Measurements from ENCODE around the gene SESN1. TPM values are rescaled to one million over a fixed set of nuclear protein-coding genes. Genes with fewer than 3 reads are reported as not detected.

SESN1 gene
- total RNA-seq, 4 donors from 2014 or later = 50.8 to 80.5 (median 78.0) TPM

- no peak overlapping the region for H3K4me3 ChIP-seq
- H3K4me1 ChIP-seq = peaks cover 6 to 53% (median 23%) of the 10 kb centered on the region in 3 donors
- no peaks in the 10 kb centered on the region for H3K27me3 ChIP-seq
- no peak for ATAC-seq
- no peaks in the 10 kb centered on the region for H3K9me3 ChIP-seq
- 81 to 83% methylated on average over 3 of the region's 3 CpGs for WGBS, 2 donors (ENCODE audit: low coverage in 1 of 2)
- TF ChIP-seq EP300 (IDR thresholded peaks at IDR 0.05) = no peak
- TF ChIP-seq, protein P1, sequence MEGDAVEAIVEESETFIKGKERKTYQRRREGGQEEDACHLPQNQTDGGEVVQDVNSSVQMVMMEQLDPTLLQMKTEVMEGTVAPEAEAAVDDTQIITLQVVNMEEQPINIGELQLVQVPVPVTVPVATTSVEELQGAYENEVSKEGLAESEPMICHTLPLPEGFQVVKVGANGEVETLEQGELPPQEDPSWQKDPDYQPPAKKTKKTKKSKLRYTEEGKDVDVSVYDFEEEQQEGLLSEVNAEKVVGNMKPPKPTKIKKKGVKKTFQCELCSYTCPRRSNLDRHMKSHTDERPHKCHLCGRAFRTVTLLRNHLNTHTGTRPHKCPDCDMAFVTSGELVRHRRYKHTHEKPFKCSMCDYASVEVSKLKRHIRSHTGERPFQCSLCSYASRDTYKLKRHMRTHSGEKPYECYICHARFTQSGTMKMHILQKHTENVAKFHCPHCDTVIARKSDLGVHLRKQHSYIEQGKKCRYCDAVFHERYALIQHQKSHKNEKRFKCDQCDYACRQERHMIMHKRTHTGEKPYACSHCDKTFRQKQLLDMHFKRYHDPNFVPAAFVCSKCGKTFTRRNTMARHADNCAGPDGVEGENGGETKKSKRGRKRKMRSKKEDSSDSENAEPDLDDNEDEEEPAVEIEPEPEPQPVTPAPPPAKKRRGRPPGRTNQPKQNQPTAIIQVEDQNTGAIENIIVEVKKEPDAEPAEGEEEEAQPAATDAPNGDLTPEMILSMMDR (IDR thresholded peaks at IDR 0.05) = no peak
- TF ChIP-seq POLR2AphosphoS5 (IDR thresholded peaks at IDR 0.05) = no peak
- no peak overlapping the region for H3K27ac ChIP-seq
- H3K36me3 ChIP-seq = peaks cover 0 to 76% of the 10 kb centered on the region in 2 donors
Measured at GRCh38 chr6:108998485-108998884, 96.2 kb downstream of the SESN1 start.

DNA sequence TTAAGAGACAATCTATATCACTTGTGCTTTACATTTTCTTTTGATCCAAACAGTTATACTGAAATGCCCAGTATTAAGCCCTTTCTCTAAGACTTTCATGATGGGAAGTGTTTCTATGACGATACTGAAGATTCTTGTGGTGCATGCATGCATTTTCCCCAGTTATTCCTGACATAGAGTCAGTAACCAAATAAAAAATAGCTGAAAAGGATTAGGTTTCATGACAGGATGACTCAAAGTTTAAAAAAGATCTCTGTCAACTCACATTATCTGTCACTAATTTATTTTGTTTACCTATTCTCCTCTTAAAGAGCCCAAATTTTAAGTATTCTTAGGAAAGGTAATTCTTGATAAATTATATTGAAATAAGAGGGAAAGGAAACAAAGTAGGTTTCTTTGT, 98.4 kb downstream of the SESN1 start:
- H3K27me3 ChIP-seq = no peaks in the 10 kb centered on the region
- no peak overlapping the region for H3K4me3 ChIP-seq
- peaks cover 3 to 31% (median 8%) of the 10 kb centered on the region in 3 donors for H3K4me1 ChIP-seq
- TF ChIP-seq EP300 (IDR thresholded peaks at IDR 0.05) (no peak), POLR2A (IDR thresholded peaks at IDR 0.05) (no peak), POLR2AphosphoS5 (IDR thresholded peaks at IDR 0.05) (no peak)
- TF ChIP-seq, protein P1 (IDR thresholded peaks at IDR 0.05) = no peak
- peaks cover 3 to 97% of the 10 kb centered on the region in 2 donors for H3K36me3 ChIP-seq
- ATAC-seq = no peak
- no peak overlapping the region for H3K27ac ChIP-seq
- no peaks in the 10 kb centered on the region for H3K9me3 ChIP-seq
- WGBS, 2 donors (ENCODE audit: low coverage in 1 of 2) = 94 to 100% methylated on average over 1 of the region's 1 CpG

- Histone ChIP-seq H3K4me1 (peaks cover 0 to 22% (median 4%) of the 10 kb centered on the region in 3 donors), H3K36me3 (peaks cover 5 to 97% of the 10 kb centered on the region in 2 donors), H3K4me3 (no peak overlapping the region), H3K27ac (no peak overlapping the region), H3K27me3 (no peaks in the 10 kb centered on the region), H3K9me3 (no peaks in the 10 kb centered on the region)
- no peak for TF ChIP-seq POLR2AphosphoS5 (IDR thresholded peaks at IDR 0.05)
- TF ChIP-seq EP300 (IDR thresholded peaks at IDR 0.05) = no peak
- no peak for TF ChIP-seq POLR2A (IDR thresholded peaks at IDR 0.05)
- TF ChIP-seq, protein P1 (IDR thresholded peaks at IDR 0.05) = no peak
- no peak for ATAC-seq
Measured at GRCh38 chr6:108995296-108995695, 99.3 kb downstream of the SESN1 start.

DNA sequence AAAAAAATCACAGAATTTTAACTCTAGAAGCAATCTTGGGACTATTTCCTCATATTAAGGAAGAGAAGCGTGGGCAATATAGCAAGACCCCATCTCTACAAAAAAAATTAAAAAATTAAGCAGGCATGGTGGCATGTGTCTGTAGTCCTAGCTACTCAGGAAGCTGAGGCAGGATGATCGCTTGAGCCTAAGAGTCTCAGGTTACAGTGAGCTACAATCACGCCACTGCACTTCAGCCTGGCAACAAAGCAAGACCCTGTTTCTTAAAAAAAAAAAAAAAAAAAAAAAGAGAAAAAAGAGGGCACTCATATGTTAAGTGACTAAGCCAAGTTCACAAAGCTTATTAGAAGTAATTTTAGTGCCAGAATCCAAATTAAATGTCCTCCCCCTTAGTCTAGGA, 100.8 kb downstream of the SESN1 start:
- no peaks in the 10 kb centered on the region for H3K9me3 ChIP-seq
- H3K4me1 ChIP-seq = peaks cover 0 to 11% (median 0%) of the 10 kb centered on the region in 3 donors
- H3K36me3 ChIP-seq = peaks cover 6 to 100% of the 10 kb centered on the region in 2 donors
- no peak for TF ChIP-seq EP300 (IDR thresholded peaks at IDR 0.05)
- TF ChIP-seq POLR2AphosphoS5 (IDR thresholded peaks at IDR 0.05) = no peak
- TF ChIP-seq POLR2A (IDR thresholded peaks at IDR 0.05) = no peak
- TF ChIP-seq, protein P1 (IDR thresholded peaks at IDR 0.05) = no peak
- H3K27me3 ChIP-seq = no peaks in the 10 kb centered on the region
- H3K4me3 ChIP-seq = no peak overlapping the region
- whole genome bisulfite sequencing, 2 donors (ENCODE audit: low coverage in 1 of 2) = 88 to 100% methylated on average over 1 to 3 of the region's 3 CpGs
- no peak overlapping the region for H3K27ac ChIP-seq
- ATAC-seq = no peak

DNA sequence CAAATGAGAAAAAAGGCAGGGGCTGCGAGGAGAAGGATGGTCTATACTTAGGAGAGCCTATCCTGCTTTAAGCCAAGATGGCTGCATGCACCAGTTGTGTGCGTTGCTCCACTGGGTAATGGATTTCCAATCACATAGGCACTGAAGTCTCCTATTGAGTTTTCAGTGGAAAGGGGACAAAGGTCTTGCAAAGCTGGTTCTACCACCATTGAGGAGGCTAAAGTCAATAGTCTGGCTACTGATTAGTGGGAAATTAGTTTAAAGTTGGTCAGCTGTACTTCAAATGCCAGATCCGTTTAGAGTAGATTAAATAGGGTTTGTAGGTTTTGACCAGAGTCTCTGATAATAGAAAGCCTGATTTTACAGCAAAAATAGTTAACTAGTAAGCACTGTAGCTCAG, 104.9 kb downstream of the SESN1 start:
- TF ChIP-seq, protein P1 (IDR thresholded peaks at IDR 0.05) = no peak
- TF ChIP-seq EP300 (IDR thresholded peaks at IDR 0.05) (no peak), POLR2A (IDR thresholded peaks at IDR 0.05) (no peak), POLR2AphosphoS5 (IDR thresholded peaks at IDR 0.05) (no peak)
- ATAC-seq = no peak
- no peak overlapping the region for H3K4me3 ChIP-seq
- H3K9me3 ChIP-seq = no peaks in the 10 kb centered on the region
- H3K27ac ChIP-seq = no peak overlapping the region
- WGBS, 2 donors (ENCODE audit: low coverage in 1 of 2) = 91 to 92% methylated on average over 2 to 3 of the region's 3 CpGs
- peaks cover 0 to 15% (median 0%) of the 10 kb centered on the region in 3 donors for H3K4me1 ChIP-seq
- peaks cover 6 to 100% of the 10 kb centered on the region in 2 donors for H3K36me3 ChIP-seq
- no peaks in the 10 kb centered on the region for H3K27me3 ChIP-seq
